ENCODE results near the gene GRID2.

Gene GRID2

GRCh38 chr4:92654084-92654483, 350.3 kb downstream of the GRID2 start:
- no peak overlapping the region for H3K27ac ChIP-seq
- no peak overlapping the region for H3K4me2 ChIP-seq
- no peaks in the 10 kb centered on the region for H4K20me1 ChIP-seq
- no peaks in the 10 kb centered on the region for H3K9me3 ChIP-seq
- H3K4me3 ChIP-seq, result no peak overlapping the region
- no peaks in the 10 kb centered on the region for H3K27me3 ChIP-seq
- no peaks in the 10 kb centered on the region for H3K4me1 ChIP-seq
- no peaks in the 10 kb centered on the region for H3K36me3 ChIP-seq
- TF ChIP-seq Cebpa-rat (IDR thresholded peaks at IDR 0.05), result no peak
- H3K9ac ChIP-seq, result no peak overlapping the region

GRCh38 chr4:92657695-92658094, 353.9 kb downstream of the GRID2 start:
- Histone ChIP-seq H3K9ac (no peak overlapping the region), H3K36me3 (no peaks in the 10 kb centered on the region), H3K9me3 (no peaks in the 10 kb centered on the region), H3K4me2 (no peak overlapping the region), H3K4me1 (no peaks in the 10 kb centered on the region), H3K4me3 (no peak overlapping the region), H4K20me1 (no peaks in the 10 kb centered on the region), H3K27me3 (no peaks in the 10 kb centered on the region), H3K27ac (no peak overlapping the region)
- TF ChIP-seq Cebpa-rat (IDR thresholded peaks at IDR 0.05), result no peak

DNA sequence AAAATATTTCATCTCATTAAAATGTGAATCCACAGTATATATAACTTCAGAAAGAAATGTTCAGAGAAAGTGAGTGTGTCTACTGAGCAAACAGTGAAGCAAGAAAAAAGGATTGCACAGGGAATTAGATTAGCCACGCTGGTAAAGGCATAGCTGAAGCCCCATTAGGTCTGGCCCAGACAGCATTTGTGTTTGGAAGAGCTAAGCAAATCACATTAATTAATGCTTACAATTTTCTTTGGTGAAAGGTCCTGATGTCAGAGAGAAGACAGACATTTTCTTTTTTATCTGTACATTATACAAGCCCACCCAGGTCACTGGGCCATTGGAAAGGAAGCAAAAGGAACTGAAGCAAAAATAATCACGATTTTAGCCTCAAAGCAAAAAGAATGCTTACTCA, 354.6 kb downstream of the GRID2 start:
- H3K27ac ChIP-seq, result no peak overlapping the region
- H3K4me3 ChIP-seq, result no peak overlapping the region
- no peaks in the 10 kb centered on the region for H3K36me3 ChIP-seq
- no peak overlapping the region for H3K4me2 ChIP-seq
- H3K9ac ChIP-seq, result no peak overlapping the region
- H3K4me1 ChIP-seq, result no peaks in the 10 kb centered on the region
- H3K27me3 ChIP-seq, result no peaks in the 10 kb centered on the region
- no peaks in the 10 kb centered on the region for H4K20me1 ChIP-seq
- no peaks in the 10 kb centered on the region for H3K9me3 ChIP-seq
- TF ChIP-seq Cebpa-rat (IDR thresholded peaks at IDR 0.05), result no peak

GRCh38 chr4:92677805-92678204, 374.0 kb downstream of the GRID2 start:
- no peaks in the 10 kb centered on the region for H3K4me1 ChIP-seq
- H3K27me3 ChIP-seq, result no peaks in the 10 kb centered on the region
- no peaks in the 10 kb centered on the region for H3K9me3 ChIP-seq
- H4K20me1 ChIP-seq, result no peaks in the 10 kb centered on the region
- no peak for TF ChIP-seq Cebpa-rat (IDR thresholded peaks at IDR 0.05)
- no peak overlapping the region for H3K4me2 ChIP-seq
- no peak overlapping the region for H3K4me3 ChIP-seq
- no peaks in the 10 kb centered on the region for H3K36me3 ChIP-seq
- no peak overlapping the region for H3K27ac ChIP-seq
- H3K9ac ChIP-seq, result no peak overlapping the region

GRCh38 chr4:92678292-92678691, 374.5 kb downstream of the GRID2 start:
- H3K36me3 ChIP-seq, result no peaks in the 10 kb centered on the region
- no peak overlapping the region for H3K9ac ChIP-seq
- H3K27ac ChIP-seq, result no peak overlapping the region
- H3K4me3 ChIP-seq, result no peak overlapping the region
- no peak overlapping the region for H3K4me2 ChIP-seq
- no peaks in the 10 kb centered on the region for H3K4me1 ChIP-seq
- H3K27me3 ChIP-seq, result no peaks in the 10 kb centered on the region
- TF ChIP-seq Cebpa-rat (IDR thresholded peaks at IDR 0.05), result no peak
- no peaks in the 10 kb centered on the region for H4K20me1 ChIP-seq
- no peaks in the 10 kb centered on the region for H3K9me3 ChIP-seq

DNA sequence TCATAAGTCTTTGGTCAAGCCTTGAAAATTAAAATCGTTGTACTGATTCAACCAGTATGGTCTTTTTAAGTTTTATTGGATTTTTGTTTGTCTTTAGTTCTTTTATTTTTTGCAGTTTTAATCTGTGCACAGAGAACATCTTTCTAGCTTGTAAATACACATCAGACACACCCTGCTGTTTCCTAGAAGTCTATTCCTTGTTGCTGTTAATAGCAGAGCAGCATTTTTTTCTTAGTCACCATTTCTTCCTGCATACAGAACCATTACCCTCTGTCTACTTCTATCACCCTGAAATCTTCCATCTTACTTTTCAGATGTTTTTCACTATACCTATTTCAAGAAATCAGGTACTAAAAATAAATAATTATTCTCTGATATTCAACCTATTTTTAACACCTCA, 375.4 kb downstream of the GRID2 start:
- Histone ChIP-seq H3K27ac (no peak overlapping the region), H3K36me3 (no peaks in the 10 kb centered on the region), H4K20me1 (no peaks in the 10 kb centered on the region), H3K9me3 (no peaks in the 10 kb centered on the region), H3K4me3 (no peak overlapping the region), H3K9ac (no peak overlapping the region), H3K4me2 (no peak overlapping the region), H3K27me3 (no peaks in the 10 kb centered on the region), H3K4me1 (no peaks in the 10 kb centered on the region)
- no peak for TF ChIP-seq Cebpa-rat (IDR thresholded peaks at IDR 0.05)

GRCh38 chr4:92714640-92715039, 410.9 kb downstream of the GRID2 start:
- H3K27me3 ChIP-seq, result no peaks in the 10 kb centered on the region
- H3K9ac ChIP-seq, result no peak overlapping the region
- H4K20me1 ChIP-seq, result no peaks in the 10 kb centered on the region

GRCh38 chr4:92733231-92733630, 429.5 kb downstream of the GRID2 start:
- no peak for TF ChIP-seq Cebpa-rat (IDR thresholded peaks at IDR 0.05)
- H3K4me3 ChIP-seq, result no peak overlapping the region
- no peaks in the 10 kb centered on the region for H3K9me3 ChIP-seq
- H3K4me1 ChIP-seq, result no peaks in the 10 kb centered on the region
- H3K9ac ChIP-seq, result no peak overlapping the region
- no peaks in the 10 kb centered on the region for H4K20me1 ChIP-seq
- no peaks in the 10 kb centered on the region for H3K27me3 ChIP-seq
- no peak overlapping the region for H3K27ac ChIP-seq
- H3K36me3 ChIP-seq, result no peaks in the 10 kb centered on the region
- H3K4me2 ChIP-seq, result no peak overlapping the region

More at GRCh38 chr4:92714640-92715039, 410.9 kb downstream of the GRID2 start:
- H3K4me3 ChIP-seq, result no peak overlapping the region
- no peaks in the 10 kb centered on the region for H3K36me3 ChIP-seq
- no peak overlapping the region for H3K4me2 ChIP-seq
- no peaks in the 10 kb centered on the region for H3K4me1 ChIP-seq
- H3K9me3 ChIP-seq, result no peaks in the 10 kb centered on the region
- no peak for TF ChIP-seq Cebpa-rat (IDR thresholded peaks at IDR 0.05)
- H3K27ac ChIP-seq, result no peak overlapping the region

DNA sequence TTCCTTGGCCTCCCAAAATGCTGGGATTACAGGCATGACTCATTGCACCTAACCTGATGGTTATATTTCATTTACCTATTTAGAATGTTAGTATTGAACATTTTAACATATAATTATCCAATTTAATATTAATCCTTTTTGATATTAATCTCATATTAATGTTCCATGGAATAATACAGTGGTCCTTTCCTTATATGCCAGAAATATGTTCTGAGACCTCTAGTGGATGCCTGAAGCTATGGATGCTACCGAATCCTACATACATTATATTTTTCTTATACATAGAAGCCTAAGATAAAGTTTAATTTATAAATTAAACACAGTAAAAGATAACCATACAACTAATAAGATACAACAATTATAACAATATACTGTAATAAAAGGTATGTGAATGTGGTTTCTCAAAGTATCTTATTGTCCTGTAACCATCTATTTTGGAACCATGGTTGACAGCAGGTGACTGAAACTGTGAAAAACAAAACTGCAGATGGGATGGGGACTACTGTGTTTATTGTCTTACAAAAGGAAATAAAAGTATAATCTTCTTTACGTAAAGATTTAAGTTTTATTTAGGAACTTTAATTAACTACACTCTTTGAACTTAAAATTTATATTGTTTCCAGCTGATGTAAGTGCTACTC, 431.4 kb downstream of the GRID2 start:
- no peaks in the 10 kb centered on the region for H3K27me3 ChIP-seq

DNA sequence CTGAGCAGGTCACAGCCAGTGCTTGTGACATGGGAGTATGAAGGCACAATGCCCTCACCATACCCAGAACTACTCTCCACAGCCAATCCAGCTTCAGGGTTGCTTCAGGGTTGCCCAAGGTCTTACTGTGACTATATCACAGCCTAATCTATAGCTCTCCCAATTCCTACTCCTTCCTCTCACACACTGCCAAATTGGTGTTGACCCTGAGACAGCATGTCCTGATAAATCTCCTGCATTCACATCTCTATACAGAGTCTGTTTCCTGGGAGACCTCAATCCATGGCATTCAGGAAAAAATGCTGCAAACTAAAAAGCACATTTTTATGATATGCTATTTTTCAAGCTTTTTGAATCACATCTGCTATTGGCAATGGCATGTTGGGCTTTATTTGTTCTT, 456.7 kb downstream of the GRID2 start:
- Histone ChIP-seq H3K4me3 (no peak overlapping the region), H3K4me1 (peaks cover 4% of the 10 kb centered on the region; the same call in 1 of the 2 replicates), H3K9me3 (no peaks in the 10 kb centered on the region), H3K9ac (no peak overlapping the region), H3K4me2 (no peak overlapping the region), H3K36me3 (no peaks in the 10 kb centered on the region), H3K27ac (no peak overlapping the region), H4K20me1 (no peaks in the 10 kb centered on the region), H3K27me3 (no peaks in the 10 kb centered on the region)
- TF ChIP-seq Cebpa-rat (IDR thresholded peaks at IDR 0.05), result no peak

More for the DNA sequence above, 431.4 kb downstream of the GRID2 start:
- no peak overlapping the region for H3K9ac ChIP-seq
- no peaks in the 10 kb centered on the region for H4K20me1 ChIP-seq
- no peak overlapping the region for H3K4me3 ChIP-seq
- no peaks in the 10 kb centered on the region for H3K36me3 ChIP-seq
- no peaks in the 10 kb centered on the region for H3K9me3 ChIP-seq
- no peak overlapping the region for H3K4me2 ChIP-seq
- no peak for TF ChIP-seq Cebpa-rat (IDR thresholded peaks at IDR 0.05)
- no peak overlapping the region for H3K27ac ChIP-seq
- H3K4me1 ChIP-seq, result no peaks in the 10 kb centered on the region

GRCh38 chr4:92776080-92776479, 472.3 kb downstream of the GRID2 start:
- Histone ChIP-seq H3K27me3 (no peaks in the 10 kb centered on the region), H3K4me2 (no peak overlapping the region), H4K20me1 (no peaks in the 10 kb centered on the region), H3K9me3 (no peaks in the 10 kb centered on the region), H3K4me3 (no peak overlapping the region), H3K9ac (no peak overlapping the region), H3K27ac (no peak overlapping the region), H3K36me3 (no peaks in the 10 kb centered on the region), H3K4me1 (no peaks in the 10 kb centered on the region)
- TF ChIP-seq Cebpa-rat (IDR thresholded peaks at IDR 0.05), result no peak

All from BLaER1 (cell line).